ENCODE data around the gene CSTA.

The CSTA gene

DNA sequence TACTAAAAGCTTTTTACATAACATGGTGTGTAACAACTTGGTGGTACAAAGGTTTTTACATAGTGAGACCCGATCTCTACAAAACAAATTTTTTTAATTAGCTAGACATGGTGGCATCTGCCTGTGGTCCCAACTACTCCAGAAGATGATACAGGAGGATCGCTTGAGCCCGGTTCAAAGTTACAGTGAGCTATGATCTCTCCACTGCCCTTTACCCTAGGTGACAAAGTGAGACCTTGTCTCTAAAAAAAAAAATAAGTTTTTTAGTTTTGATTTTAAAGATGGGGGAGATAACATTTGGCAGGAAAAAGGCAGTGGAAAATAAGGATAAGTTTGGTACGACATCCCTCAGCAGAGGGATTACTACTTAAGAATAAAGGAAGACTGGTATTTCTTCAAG is 64.8 kb downstream of the CSTA start:
- Histone ChIP-seq H3K4me2 (ENCODE audit: low read length) (no peak overlapping the region), H2AFZ (ENCODE audit: low read length) (no peak overlapping the region), H4K20me1 (ENCODE audit: insufficient read depth, low read length) (no peaks in the 10 kb centered on the region), H3K27me3 (ENCODE audit: insufficient read depth, low read length) (no peaks in the 10 kb centered on the region), H3K27ac (ENCODE audit: low read depth, low read length, poor library complexity, severe bottlenecking) (no peak overlapping the region), H3F3A (ENCODE audit: insufficient read depth, low read length) (no peaks in the 10 kb centered on the region; the same call in 1 of the 2 replicates), H3K4me1 (ENCODE audit: insufficient read depth, low read length, severe bottlenecking) (peaks cover 36% of the 10 kb centered on the region), H3K4me3 (ENCODE audit: low read depth, low read length, poor library complexity, severe bottlenecking) (no peak overlapping the region), H3K9ac (ENCODE audit: low read length) (no peak overlapping the region), H3K79me2 (ENCODE audit: insufficient read depth, low read length) (peaks cover 30% of the 10 kb centered on the region; the same call in 1 of the 2 replicates), H3K9me3 (ENCODE audit: low read length) (no peaks in the 10 kb centered on the region), H3K36me3 (ENCODE audit: insufficient read depth, low read length) (peaks cover 31% of the 10 kb centered on the region), H3K9me2 (ENCODE audit: low read depth, low read length) (no peaks in the 10 kb centered on the region)
- TF ChIP-seq CTCF (IDR thresholded peaks at IDR 0.05; ENCODE audit: low read length) (no peak), EZH2 (IDR thresholded peaks at IDR 0.05; ENCODE audit: borderline replicate concordance, low read length) (no peak)

GRCh38 chr3:122390665-122391064 is 65.6 kb downstream of the CSTA start:
- H3K79me2 ChIP-seq (ENCODE audit: insufficient read depth, low read length), result peaks cover 22% of the 10 kb centered on the region; the same call in 1 of the 2 replicates
- H3K9me3 ChIP-seq (ENCODE audit: low read length), result no peaks in the 10 kb centered on the region
- peaks cover 31% of the 10 kb centered on the region for H3K36me3 ChIP-seq (ENCODE audit: insufficient read depth, low read length)
- H3K27ac ChIP-seq (ENCODE audit: low read depth, low read length, poor library complexity, severe bottlenecking), result no peak overlapping the region
- no peak overlapping the region for H2AFZ ChIP-seq (ENCODE audit: low read length)
- H3K4me3 ChIP-seq (ENCODE audit: low read depth, low read length, poor library complexity, severe bottlenecking), result no peak overlapping the region
- no peaks in the 10 kb centered on the region for H4K20me1 ChIP-seq (ENCODE audit: insufficient read depth, low read length)
- no peak overlapping the region for H3K9ac ChIP-seq (ENCODE audit: low read length)
- peaks cover 28% of the 10 kb centered on the region for H3K4me1 ChIP-seq (ENCODE audit: insufficient read depth, low read length, severe bottlenecking)
- H3K4me2 ChIP-seq (ENCODE audit: low read length), result peak overlapping the region; percentile 21; the same call in 1 of the 2 replicates
- TF ChIP-seq EZH2 (IDR thresholded peaks at IDR 0.05; ENCODE audit: borderline replicate concordance, low read length), result no peak
- no peak for TF ChIP-seq CTCF (IDR thresholded peaks at IDR 0.05; ENCODE audit: low read length)
- no peaks in the 10 kb centered on the region for H3K9me2 ChIP-seq (ENCODE audit: low read depth, low read length)
- H3K27me3 ChIP-seq (ENCODE audit: insufficient read depth, low read length), result no peaks in the 10 kb centered on the region
- no peaks in the 10 kb centered on the region; the same call in 1 of the 2 replicates for H3F3A ChIP-seq (ENCODE audit: insufficient read depth, low read length)
